ENCODE measurements around the gene ZCRB1. TPM values are rescaled to one million over a fixed set of nuclear protein-coding genes. Genes with fewer than 3 reads are reported as not detected.

The ZCRB1 gene
- total and polyA plus RNA-seq, 2 experiments from 2014 or later, result 18.1 to 256 TPM

- Mint-ChIP-seq H3K4me1 (no peaks in the 10 kb centered on the region), H3K27me3 (ENCODE audit: insufficient read depth, low read depth, poor library complexity) (peaks cover 2% of the 10 kb centered on the region), H3K4me3 (no peak overlapping the region), H3K27ac (no peak overlapping the region), H3K9me3 (peaks cover 7% of the 10 kb centered on the region; the same call in 1 of the 3 replicates), H3K36me3 (ENCODE audit: low read depth) (0 out of 3 replicates have a peak, but pooled peaks cover 2% of the 10 kb centered on the region)
- H3K27me3 ChIP-seq (ENCODE audit: insufficient read depth), result no peaks in the 10 kb centered on the region
- H3K36me3 ChIP-seq (ENCODE audit: insufficient read depth), result no peaks in the 10 kb centered on the region
- H3K4me3 ChIP-seq, result no peak overlapping the region
- H3K4me2 ChIP-seq, result no peak overlapping the region
- no peaks in the 10 kb centered on the region for H3K4me1 ChIP-seq (ENCODE audit: insufficient read depth)
- DNase-seq (ENCODE audit: low spot score) (no peak), ATAC-seq (no peak)
- 0 out of 2 replicates have a peak, but pooled peaks cover 3% of the 10 kb centered on the region for H4K20me1 ChIP-seq (replicated peaks; ENCODE audit: insufficient read depth)
- no peaks in the 10 kb centered on the region for H3F3A ChIP-seq (replicated peaks; ENCODE audit: low read depth)
- H3K27ac ChIP-seq (ENCODE audit: low read depth), result no peak overlapping the region
- no peaks in the 10 kb centered on the region for H3K9me2 ChIP-seq (ENCODE audit: insufficient read depth)
- no peaks in the 10 kb centered on the region for H3K79me2 ChIP-seq (replicated peaks; ENCODE audit: insufficient read depth)
- no peak overlapping the region for H2AFZ ChIP-seq
- TF ChIP-seq, protein P1, sequence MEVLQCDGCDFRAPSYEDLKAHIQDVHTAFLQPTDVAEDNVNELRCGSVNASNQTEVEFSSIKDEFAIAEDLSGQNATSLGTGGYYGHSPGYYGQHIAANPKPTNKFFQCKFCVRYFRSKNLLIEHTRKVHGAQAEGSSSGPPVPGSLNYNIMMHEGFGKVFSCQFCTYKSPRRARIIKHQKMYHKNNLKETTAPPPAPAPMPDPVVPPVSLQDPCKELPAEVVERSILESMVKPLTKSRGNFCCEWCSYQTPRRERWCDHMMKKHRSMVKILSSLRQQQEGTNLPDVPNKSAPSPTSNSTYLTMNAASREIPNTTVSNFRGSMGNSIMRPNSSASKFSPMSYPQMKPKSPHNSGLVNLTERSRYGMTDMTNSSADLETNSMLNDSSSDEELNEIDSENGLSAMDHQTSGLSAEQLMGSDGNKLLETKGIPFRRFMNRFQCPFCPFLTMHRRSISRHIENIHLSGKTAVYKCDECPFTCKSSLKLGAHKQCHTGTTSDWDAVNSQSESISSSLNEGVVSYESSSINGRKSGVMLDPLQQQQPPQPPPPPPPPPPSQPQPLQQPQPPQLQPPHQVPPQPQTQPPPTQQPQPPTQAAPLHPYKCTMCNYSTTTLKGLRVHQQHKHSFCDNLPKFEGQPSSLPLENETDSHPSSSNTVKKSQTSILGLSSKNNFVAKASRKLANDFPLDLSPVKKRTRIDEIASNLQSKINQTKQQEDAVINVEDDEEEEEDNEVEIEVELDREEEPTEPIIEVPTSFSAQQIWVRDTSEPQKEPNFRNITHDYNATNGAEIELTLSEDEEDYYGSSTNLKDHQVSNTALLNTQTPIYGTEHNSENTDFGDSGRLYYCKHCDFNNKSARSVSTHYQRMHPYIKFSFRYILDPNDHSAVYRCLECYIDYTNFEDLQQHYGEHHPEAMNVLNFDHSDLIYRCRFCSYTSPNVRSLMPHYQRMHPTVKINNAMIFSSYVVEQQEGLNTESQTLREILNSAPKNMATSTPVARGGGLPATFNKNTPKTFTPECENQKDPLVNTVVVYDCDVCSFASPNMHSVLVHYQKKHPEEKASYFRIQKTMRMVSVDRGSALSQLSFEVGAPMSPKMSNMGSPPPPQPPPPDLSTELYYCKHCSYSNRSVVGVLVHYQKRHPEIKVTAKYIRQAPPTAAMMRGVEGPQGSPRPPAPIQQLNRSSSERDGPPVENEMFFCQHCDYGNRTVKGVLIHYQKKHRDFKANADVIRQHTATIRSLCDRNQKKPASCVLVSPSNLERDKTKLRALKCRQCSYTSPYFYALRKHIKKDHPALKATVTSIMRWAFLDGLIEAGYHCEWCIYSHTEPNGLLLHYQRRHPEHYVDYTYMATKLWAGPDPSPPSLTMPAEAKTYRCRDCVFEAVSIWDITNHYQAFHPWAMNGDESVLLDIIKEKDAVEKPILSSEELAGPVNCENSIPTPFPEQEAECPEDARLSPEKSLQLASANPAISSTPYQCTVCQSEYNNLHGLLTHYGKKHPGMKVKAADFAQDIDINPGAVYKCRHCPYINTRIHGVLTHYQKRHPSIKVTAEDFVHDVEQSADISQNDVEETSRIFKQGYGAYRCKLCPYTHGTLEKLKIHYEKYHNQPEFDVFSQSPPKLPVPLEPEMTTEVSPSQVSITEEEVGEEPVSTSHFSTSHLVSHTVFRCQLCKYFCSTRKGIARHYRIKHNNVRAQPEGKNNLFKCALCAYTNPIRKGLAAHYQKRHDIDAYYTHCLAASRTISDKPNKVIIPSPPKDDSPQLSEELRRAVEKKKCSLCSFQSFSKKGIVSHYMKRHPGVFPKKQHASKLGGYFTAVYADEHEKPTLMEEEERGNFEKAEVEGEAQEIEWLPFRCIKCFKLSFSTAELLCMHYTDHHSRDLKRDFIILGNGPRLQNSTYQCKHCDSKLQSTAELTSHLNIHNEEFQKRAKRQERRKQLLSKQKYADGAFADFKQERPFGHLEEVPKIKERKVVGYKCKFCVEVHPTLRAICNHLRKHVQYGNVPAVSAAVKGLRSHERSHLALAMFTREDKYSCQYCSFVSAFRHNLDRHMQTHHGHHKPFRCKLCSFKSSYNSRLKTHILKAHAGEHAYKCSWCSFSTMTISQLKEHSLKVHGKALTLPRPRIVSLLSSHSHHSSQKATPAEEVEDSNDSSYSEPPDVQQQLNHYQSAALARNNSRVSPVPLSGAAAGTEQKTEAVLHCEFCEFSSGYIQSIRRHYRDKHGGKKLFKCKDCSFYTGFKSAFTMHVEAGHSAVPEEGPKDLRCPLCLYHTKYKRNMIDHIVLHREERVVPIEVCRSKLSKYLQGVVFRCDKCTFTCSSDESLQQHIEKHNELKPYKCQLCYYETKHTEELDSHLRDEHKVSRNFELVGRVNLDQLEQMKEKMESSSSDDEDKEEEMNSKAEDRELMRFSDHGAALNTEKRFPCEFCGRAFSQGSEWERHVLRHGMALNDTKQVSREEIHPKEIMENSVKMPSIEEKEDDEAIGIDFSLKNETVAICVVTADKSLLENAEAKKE (CRISPR knock-in tag; IDR thresholded peaks at IDR 0.05), result no peak
- no peak for TF ChIP-seq POLR2AphosphoS5 (IDR thresholded peaks at IDR 0.05; ENCODE audit: low read depth)
- TF ChIP-seq, protein P2, sequence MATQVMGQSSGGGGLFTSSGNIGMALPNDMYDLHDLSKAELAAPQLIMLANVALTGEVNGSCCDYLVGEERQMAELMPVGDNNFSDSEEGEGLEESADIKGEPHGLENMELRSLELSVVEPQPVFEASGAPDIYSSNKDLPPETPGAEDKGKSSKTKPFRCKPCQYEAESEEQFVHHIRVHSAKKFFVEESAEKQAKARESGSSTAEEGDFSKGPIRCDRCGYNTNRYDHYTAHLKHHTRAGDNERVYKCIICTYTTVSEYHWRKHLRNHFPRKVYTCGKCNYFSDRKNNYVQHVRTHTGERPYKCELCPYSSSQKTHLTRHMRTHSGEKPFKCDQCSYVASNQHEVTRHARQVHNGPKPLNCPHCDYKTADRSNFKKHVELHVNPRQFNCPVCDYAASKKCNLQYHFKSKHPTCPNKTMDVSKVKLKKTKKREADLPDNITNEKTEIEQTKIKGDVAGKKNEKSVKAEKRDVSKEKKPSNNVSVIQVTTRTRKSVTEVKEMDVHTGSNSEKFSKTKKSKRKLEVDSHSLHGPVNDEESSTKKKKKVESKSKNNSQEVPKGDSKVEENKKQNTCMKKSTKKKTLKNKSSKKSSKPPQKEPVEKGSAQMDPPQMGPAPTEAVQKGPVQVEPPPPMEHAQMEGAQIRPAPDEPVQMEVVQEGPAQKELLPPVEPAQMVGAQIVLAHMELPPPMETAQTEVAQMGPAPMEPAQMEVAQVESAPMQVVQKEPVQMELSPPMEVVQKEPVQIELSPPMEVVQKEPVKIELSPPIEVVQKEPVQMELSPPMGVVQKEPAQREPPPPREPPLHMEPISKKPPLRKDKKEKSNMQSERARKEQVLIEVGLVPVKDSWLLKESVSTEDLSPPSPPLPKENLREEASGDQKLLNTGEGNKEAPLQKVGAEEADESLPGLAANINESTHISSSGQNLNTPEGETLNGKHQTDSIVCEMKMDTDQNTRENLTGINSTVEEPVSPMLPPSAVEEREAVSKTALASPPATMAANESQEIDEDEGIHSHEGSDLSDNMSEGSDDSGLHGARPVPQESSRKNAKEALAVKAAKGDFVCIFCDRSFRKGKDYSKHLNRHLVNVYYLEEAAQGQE (IDR thresholded peaks at IDR 0.05; ENCODE audit: unreplicated experiment), result no peak
Observed at GRCh38 chr12:42306297-42306696, 19.6 kb downstream of the ZCRB1 start.
